ENCODE measurements around the gene RPL10L.

Gene RPL10L

DNA sequence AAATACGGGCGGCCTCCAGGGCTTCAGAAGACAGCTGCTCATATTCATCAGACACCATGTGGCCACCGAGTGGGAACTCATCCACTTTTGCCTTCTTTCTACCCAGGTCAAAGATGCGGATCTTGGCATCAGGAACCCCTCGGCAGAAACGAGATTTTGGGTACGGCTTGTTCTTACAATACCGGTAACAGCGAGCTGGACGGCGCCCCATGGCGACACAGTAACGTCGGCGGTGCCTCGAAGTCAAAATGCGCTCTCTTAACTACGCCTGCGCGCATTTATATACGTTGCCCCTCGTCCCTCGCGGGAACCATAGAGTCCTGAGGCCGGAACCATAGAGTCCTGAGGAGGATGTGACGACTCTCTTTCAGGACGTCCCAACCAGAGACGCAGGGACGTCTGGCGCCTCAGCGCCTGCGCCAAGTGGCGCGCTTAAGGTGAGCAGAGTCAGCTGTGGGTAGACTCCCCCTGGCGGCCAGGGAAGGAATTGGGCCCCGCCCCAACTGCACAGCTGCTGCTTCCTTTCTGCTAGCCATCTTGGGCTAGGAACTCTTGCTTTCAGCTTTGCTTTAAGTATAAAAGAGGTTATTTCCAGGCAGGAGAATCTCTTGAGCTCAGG, at the start of gene RPL10L:
RPL10L (minus strand) TSS at position 256 of the 619 bp plus-strand sequence; CDS start at position 211, 45 bp downstream.
- DNase-seq (ENCODE audit: low read depth) = no peak
- TF ChIP-seq, protein P1, sequence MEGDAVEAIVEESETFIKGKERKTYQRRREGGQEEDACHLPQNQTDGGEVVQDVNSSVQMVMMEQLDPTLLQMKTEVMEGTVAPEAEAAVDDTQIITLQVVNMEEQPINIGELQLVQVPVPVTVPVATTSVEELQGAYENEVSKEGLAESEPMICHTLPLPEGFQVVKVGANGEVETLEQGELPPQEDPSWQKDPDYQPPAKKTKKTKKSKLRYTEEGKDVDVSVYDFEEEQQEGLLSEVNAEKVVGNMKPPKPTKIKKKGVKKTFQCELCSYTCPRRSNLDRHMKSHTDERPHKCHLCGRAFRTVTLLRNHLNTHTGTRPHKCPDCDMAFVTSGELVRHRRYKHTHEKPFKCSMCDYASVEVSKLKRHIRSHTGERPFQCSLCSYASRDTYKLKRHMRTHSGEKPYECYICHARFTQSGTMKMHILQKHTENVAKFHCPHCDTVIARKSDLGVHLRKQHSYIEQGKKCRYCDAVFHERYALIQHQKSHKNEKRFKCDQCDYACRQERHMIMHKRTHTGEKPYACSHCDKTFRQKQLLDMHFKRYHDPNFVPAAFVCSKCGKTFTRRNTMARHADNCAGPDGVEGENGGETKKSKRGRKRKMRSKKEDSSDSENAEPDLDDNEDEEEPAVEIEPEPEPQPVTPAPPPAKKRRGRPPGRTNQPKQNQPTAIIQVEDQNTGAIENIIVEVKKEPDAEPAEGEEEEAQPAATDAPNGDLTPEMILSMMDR (IDR thresholded peaks at IDR 0.05; ENCODE audit: low read length, missing control alignments) = no peak
- no peak within 1 kb of the TSS for H3K4me3 ChIP-seq (replicated peaks; ENCODE audit: low read depth, low read length)

DNA sequence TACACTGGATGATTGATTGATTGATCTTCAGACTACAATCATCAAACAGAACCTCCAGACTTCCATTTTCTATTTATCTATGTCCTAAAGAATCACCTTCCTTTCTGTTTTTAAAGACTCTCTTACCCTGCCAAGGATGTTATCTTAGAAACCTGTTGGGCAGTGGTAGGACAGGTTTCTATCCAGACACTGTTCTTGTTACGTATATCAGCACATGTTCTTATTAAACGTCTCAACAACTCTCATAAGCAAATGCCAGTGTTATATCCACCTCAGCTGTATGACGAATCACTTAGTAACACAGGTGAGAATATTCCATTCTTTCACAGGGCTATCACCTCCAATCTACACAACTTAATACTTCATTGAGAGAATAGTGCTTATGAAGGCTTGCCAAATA, 40.2 kb upstream of the RPL10L start:
- H3K4me3 ChIP-seq (replicated peaks; ENCODE audit: low read depth, low read length) = no peak overlapping the region
- TF ChIP-seq, protein P1 (IDR thresholded peaks at IDR 0.05; ENCODE audit: low read length, missing control alignments) = no peak
- no peak for DNase-seq (ENCODE audit: low read depth)

DNA sequence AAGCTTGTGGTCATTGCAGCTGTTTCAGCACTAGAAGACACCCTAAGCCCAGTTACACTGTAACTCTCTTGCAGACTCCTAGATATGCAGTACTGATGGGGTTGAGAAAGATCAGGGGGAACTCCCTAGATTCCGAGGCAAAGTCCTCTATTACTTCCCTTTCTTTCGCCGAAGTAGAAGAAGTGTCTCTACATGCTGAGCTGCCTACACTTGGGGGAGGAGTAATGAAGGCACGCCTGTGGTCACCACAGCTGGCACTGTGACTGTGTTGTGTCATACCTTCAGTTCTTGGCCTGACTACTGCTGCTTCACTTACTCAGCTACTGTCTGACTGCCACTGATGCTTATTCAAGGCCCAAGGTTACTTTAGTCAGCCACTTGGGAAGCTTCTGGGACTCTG, 35.1 kb upstream of the RPL10L start:
- TF ChIP-seq, protein P1 (IDR thresholded peaks at IDR 0.05; ENCODE audit: low read length, missing control alignments) = no peak
- no peak for DNase-seq (ENCODE audit: low read depth)
- H3K4me3 ChIP-seq (replicated peaks; ENCODE audit: low read depth, low read length) = no peak overlapping the region

DNA sequence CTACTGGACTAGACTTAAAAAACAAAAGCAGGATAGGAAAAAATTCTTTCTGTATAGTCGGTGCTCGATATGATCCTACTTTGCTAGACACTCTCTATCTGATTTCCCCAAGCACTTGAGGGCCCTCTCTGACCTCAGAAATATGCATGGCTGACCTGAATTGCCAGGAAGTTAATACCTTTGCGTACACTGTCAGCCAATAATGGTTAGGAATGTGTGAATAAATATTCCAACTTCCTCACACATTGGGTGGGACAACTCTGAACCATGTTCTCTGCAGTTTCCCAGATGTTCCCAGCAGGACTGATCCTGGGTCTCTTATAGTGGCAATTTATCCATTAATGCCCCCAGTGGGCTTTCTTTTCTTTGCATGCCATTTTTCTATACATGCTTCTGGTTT, 20.5 kb upstream of the RPL10L start:
- H3K4me3 ChIP-seq (replicated peaks; ENCODE audit: low read depth, low read length) = no peak overlapping the region
- DNase-seq (ENCODE audit: low read depth) = no peak
- TF ChIP-seq, protein P1 (IDR thresholded peaks at IDR 0.05; ENCODE audit: low read length, missing control alignments) = no peak

DNA sequence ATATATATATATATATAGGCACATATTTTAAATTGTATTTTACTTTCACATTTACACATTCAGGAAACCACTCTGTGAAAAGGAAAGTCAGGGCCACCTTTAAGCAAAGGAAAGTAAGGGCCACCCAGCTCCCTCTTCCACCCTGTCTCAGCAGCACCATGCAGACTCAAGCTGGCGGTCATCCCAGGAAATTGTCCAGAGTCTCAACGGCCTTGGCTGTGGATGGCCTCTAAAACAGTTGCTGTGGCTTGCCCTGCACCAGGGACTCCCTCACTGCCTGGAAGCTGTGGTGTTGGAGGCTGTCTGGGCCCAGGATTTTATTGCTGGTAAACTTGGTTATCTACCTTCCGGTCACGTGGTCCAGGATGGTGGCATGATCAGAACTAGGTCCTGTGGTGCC, 11.8 kb upstream of the RPL10L start:
- DNase-seq (ENCODE audit: low read depth) = no peak
- H3K4me3 ChIP-seq (replicated peaks; ENCODE audit: low read depth, low read length) = no peak overlapping the region
- TF ChIP-seq, protein P1 (IDR thresholded peaks at IDR 0.05; ENCODE audit: low read length, missing control alignments) = no peak

DNA sequence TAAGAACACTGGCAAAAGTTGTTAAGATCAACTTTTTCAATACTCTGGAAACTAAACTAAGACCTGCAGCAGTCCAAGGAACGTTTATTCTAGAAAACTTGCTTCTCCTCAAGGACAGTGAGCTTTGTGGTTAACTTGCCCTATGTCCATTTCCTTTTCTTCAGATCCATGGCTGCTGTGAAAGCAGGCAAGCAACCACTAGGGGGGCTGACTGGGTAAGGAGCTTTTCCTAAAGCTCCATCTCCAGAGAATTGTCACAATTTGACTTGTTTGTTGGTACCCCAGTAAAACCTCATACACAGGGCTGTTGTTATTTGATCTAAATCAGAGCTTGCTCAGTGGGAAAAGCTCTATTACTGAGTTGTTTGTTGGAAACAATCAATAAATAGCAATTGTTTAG, 10.1 kb upstream of the RPL10L start:
- no peak overlapping the region for H3K4me3 ChIP-seq (replicated peaks; ENCODE audit: low read depth, low read length)
- DNase-seq (ENCODE audit: low read depth) = no peak
- TF ChIP-seq, protein P1 (IDR thresholded peaks at IDR 0.05; ENCODE audit: low read length, missing control alignments) = no peak
